ENCODE measurements around the gene PNMT. TPM values are rescaled to one million over a fixed set of nuclear protein-coding genes. Genes with fewer than 3 reads are reported as not detected.

Gene PNMT
- total and polyA plus RNA-seq, 2 of the 8 experiments (the other 6 are each of a cell fraction or from before 2014, with no cell fraction given), result 5.6 to 10.9 TPM

- TF ChIP-seq CTCF (IDR thresholded peaks at IDR 0.05; ENCODE audit: control extremely low read depth in 1 of 3, insufficient read depth in 1 of 3, low read depth in 1 of 3, low read length in 3 of 3), result peak; percentile 63 to 72 (median 67)
- TF ChIP-seq CREB1 (IDR thresholded peaks at IDR 0.05), result peak; percentile 60
- peak; percentile 47; the same call in 1 of the 2 replicates for TF ChIP-seq RBBP5 (IDR thresholded peaks at IDR 0.05; ENCODE audit: borderline replicate concordance, low read depth, low read length)
- no peak for TF ChIP-seq CBX5 (IDR thresholded peaks at IDR 0.05; ENCODE audit: low read depth, low read length)
- 0 out of 2 replicates have a peak, but pooled peaks have one; percentile 15 for TF ChIP-seq KDM1A (IDR thresholded peaks at IDR 0.05; ENCODE audit: borderline replicate concordance, low read length)
- TF ChIP-seq EP300 (IDR thresholded peaks at IDR 0.05; ENCODE audit: borderline replicate concordance in 1 of 2, low read depth in 2 of 2, low read length in 2 of 2), result no peak
- no peak for TF ChIP-seq ZNF274 (IDR thresholded peaks at IDR 0.05; ENCODE audit: borderline replicate concordance, extremely low read depth, low read length)
- peak; percentile 70 for TF ChIP-seq TBP (IDR thresholded peaks at IDR 0.05; ENCODE audit: low read depth, low read length)
- no peak for TF ChIP-seq SIX5 (IDR thresholded peaks at IDR 0.05; ENCODE audit: low read depth, low read length)
- TF ChIP-seq GABPA (IDR thresholded peaks at IDR 0.05; ENCODE audit: borderline replicate concordance, insufficient read depth, low read length), result peak; percentile 84; the same call in 1 of the 2 replicates
- peak; percentile 32 for TF ChIP-seq RNF2 (IDR thresholded peaks at IDR 0.05; ENCODE audit: borderline replicate concordance, low read depth, low read length, missing control alignments, poor library complexity, severe bottlenecking)
- no peak for TF ChIP-seq BRCA1 (IDR thresholded peaks at IDR 0.05; ENCODE audit: low read depth, low read length)
- TF ChIP-seq HDAC6 (IDR thresholded peaks at IDR 0.05; ENCODE audit: low read depth, low read length), result no peak
- peak; percentile 23; the same call in 1 of the 2 replicates for TF ChIP-seq SUZ12 (IDR thresholded peaks at IDR 0.05; ENCODE audit: low read length)
- peak; percentile 64; the same call in 1 of the 2 replicates for TF ChIP-seq MAX (IDR thresholded peaks at IDR 0.05)
- TF ChIP-seq ATF3 (IDR thresholded peaks at IDR 0.05; ENCODE audit: insufficient read depth, low read depth, low read length), result no peak
- no peak for TF ChIP-seq CTBP2 (IDR thresholded peaks at IDR 0.05; ENCODE audit: borderline replicate concordance, insufficient read depth, insufficient read length, low read length)
- no peak for TF ChIP-seq CEBPB (IDR thresholded peaks at IDR 0.05; ENCODE audit: low read depth, low read length)
Observed at GRCh38 chr17:39667945-39668924, at the start of gene PNMT (continued).
